Measurements from ENCODE around the gene RAB26.
"Not testable (repeated sequence)": the region's sequence is repeated elsewhere in the genome, so short reads cannot be mapped to it uniquely, and the experiment has no call there.

RAB26 gene

GRCh38 chr16:2126161-2126743 lies 22.2 kb upstream of the RAB26 start:
- no CpG with 5 or more reads among the region's 21 CpGs for WGBS (ENCODE audit: insufficient coverage, insufficient read length)

GRCh38 chr16:2126928-2127556 lies 21.4 kb upstream of the RAB26 start:
- not testable (repeated sequence) for H3K27me3 ChIP-seq (ENCODE audit: control insufficient read depth, insufficient read depth, low read length); H3K9me3 ChIP-seq (ENCODE audit: control insufficient read depth, insufficient read depth, low read length); H3K4me3 ChIP-seq (ENCODE audit: low read length); H3K36me3 ChIP-seq (ENCODE audit: control insufficient read depth, insufficient read depth, low read length); H3K4me1 ChIP-seq (ENCODE audit: control insufficient read depth, insufficient read depth, low read length); DNase-seq (ENCODE audit: low read depth, low spot score); H3K27ac ChIP-seq (ENCODE audit: low read length)
- WGBS (ENCODE audit: insufficient coverage, insufficient read length): no CpG with 5 or more reads among the region's 31 CpGs

More at GRCh38 chr16:2126161-2126743, 22.2 kb upstream of the RAB26 start:
- H3K4me3 ChIP-seq (ENCODE audit: low read length); DNase-seq (ENCODE audit: low read depth, low spot score); H3K4me1 ChIP-seq (ENCODE audit: control insufficient read depth, insufficient read depth, low read length); H3K9me3 ChIP-seq (ENCODE audit: control insufficient read depth, insufficient read depth, low read length); H3K36me3 ChIP-seq (ENCODE audit: control insufficient read depth, insufficient read depth, low read length); H3K27ac ChIP-seq (ENCODE audit: low read length); H3K27me3 ChIP-seq (ENCODE audit: control insufficient read depth, insufficient read depth, low read length): not testable (repeated sequence)

GRCh38 chr16:2127630-2128280 lies 20.7 kb upstream of the RAB26 start:
- H3K9me3 ChIP-seq (ENCODE audit: control insufficient read depth, insufficient read depth, low read length); H3K4me1 ChIP-seq (ENCODE audit: control insufficient read depth, insufficient read depth, low read length); H3K4me3 ChIP-seq (ENCODE audit: low read length); H3K27me3 ChIP-seq (ENCODE audit: control insufficient read depth, insufficient read depth, low read length); H3K36me3 ChIP-seq (ENCODE audit: control insufficient read depth, insufficient read depth, low read length); DNase-seq (ENCODE audit: low read depth, low spot score); H3K27ac ChIP-seq (ENCODE audit: low read length): not testable (repeated sequence)
- WGBS (ENCODE audit: insufficient coverage, insufficient read length): no CpG with 5 or more reads among the region's 3 CpGs

- not testable (repeated sequence) for H3K4me3 ChIP-seq (ENCODE audit: low read length); H3K36me3 ChIP-seq (ENCODE audit: control insufficient read depth, insufficient read depth, low read length); DNase-seq (ENCODE audit: low read depth, low spot score); H3K9me3 ChIP-seq (ENCODE audit: control insufficient read depth, insufficient read depth, low read length); H3K27ac ChIP-seq (ENCODE audit: low read length); H3K27me3 ChIP-seq (ENCODE audit: control insufficient read depth, insufficient read depth, low read length); H3K4me1 ChIP-seq (ENCODE audit: control insufficient read depth, insufficient read depth, low read length)
- WGBS (ENCODE audit: insufficient coverage, insufficient read length): no CpG with 5 or more reads among the region's 11 CpGs
Measured at GRCh38 chr16:2129251-2129650, 19.2 kb upstream of the RAB26 start.

- H3K4me1 ChIP-seq (ENCODE audit: control insufficient read depth, insufficient read depth, low read length); H3K9me3 ChIP-seq (ENCODE audit: control insufficient read depth, insufficient read depth, low read length); H3K27me3 ChIP-seq (ENCODE audit: control insufficient read depth, insufficient read depth, low read length); H3K36me3 ChIP-seq (ENCODE audit: control insufficient read depth, insufficient read depth, low read length); H3K4me3 ChIP-seq (ENCODE audit: low read length); H3K27ac ChIP-seq (ENCODE audit: low read length); DNase-seq (ENCODE audit: low read depth, low spot score): not testable (repeated sequence)
- WGBS (ENCODE audit: insufficient coverage, insufficient read length): no CpG with 5 or more reads among the region's 22 CpGs
Measured at GRCh38 chr16:2129890-2130447, 18.5 kb upstream of the RAB26 start.

- H3K4me1 ChIP-seq (ENCODE audit: control insufficient read depth, insufficient read depth, low read length); H3K9me3 ChIP-seq (ENCODE audit: control insufficient read depth, insufficient read depth, low read length); H3K27ac ChIP-seq (ENCODE audit: low read length); H3K4me3 ChIP-seq (ENCODE audit: low read length); H3K27me3 ChIP-seq (ENCODE audit: control insufficient read depth, insufficient read depth, low read length); H3K36me3 ChIP-seq (ENCODE audit: control insufficient read depth, insufficient read depth, low read length); DNase-seq (ENCODE audit: low read depth, low spot score): not testable (repeated sequence)
- no CpG with 5 or more reads among the region's 12 CpGs for WGBS (ENCODE audit: insufficient coverage, insufficient read length)
Measured at GRCh38 chr16:2133797-2134196, 14.6 kb upstream of the RAB26 start.

- not testable (repeated sequence) for H3K36me3 ChIP-seq (ENCODE audit: control insufficient read depth, insufficient read depth, low read length); H3K27me3 ChIP-seq (ENCODE audit: control insufficient read depth, insufficient read depth, low read length); H3K27ac ChIP-seq (ENCODE audit: low read length); H3K9me3 ChIP-seq (ENCODE audit: control insufficient read depth, insufficient read depth, low read length); DNase-seq (ENCODE audit: low read depth, low spot score); H3K4me1 ChIP-seq (ENCODE audit: control insufficient read depth, insufficient read depth, low read length)
- peak overlapping the region; percentile 57; the same call in 1 of the 2 replicates for H3K4me3 ChIP-seq (ENCODE audit: low read length)
- no CpG with 5 or more reads among the region's 42 CpGs for WGBS (ENCODE audit: insufficient coverage, insufficient read length)
Measured at GRCh38 chr16:2135071-2135470, 13.4 kb upstream of the RAB26 start.

GRCh38 chr16:2135770-2136490 lies 12.5 kb upstream of the RAB26 start, which contains the start of gene PKD1:
Gene PKD1 (minus strand): TSS chr16:2135898. CDS start chr16:2135689, 209 bp downstream.
- H3K9me3 ChIP-seq (ENCODE audit: control insufficient read depth, insufficient read depth, low read length); H3K27ac ChIP-seq (ENCODE audit: low read length); H3K27me3 ChIP-seq (ENCODE audit: control insufficient read depth, insufficient read depth, low read length); DNase-seq (ENCODE audit: low read depth, low spot score); H3K4me1 ChIP-seq (ENCODE audit: control insufficient read depth, insufficient read depth, low read length); H3K36me3 ChIP-seq (ENCODE audit: control insufficient read depth, insufficient read depth, low read length): not testable (repeated sequence)
- peak within 1 kb of the TSS; percentile 57; the same call in 1 of the 2 replicates for H3K4me3 ChIP-seq (ENCODE audit: low read length)
- no CpG with 5 or more reads among the region's 81 CpGs for WGBS (ENCODE audit: insufficient coverage, insufficient read length)

- no peak for DNase-seq (ENCODE audit: low read depth, low spot score)
Measured at GRCh38 chr16:2142942-2143877, 5.2 kb upstream of the RAB26 start.

More at GRCh38 chr16:2142942-2143877, 5.2 kb upstream of the RAB26 start:
- Histone ChIP-seq H3K27me3 (ENCODE audit: control insufficient read depth, insufficient read depth, low read length) (no peaks in the 10 kb centered on the region), H3K9me3 (ENCODE audit: control insufficient read depth, insufficient read depth, low read length) (no peaks in the 10 kb centered on the region), H3K36me3 (ENCODE audit: control insufficient read depth, insufficient read depth, low read length) (no peaks in the 10 kb centered on the region), H3K4me3 (ENCODE audit: low read length) (no peak overlapping the region), H3K4me1 (ENCODE audit: control insufficient read depth, insufficient read depth, low read length) (no peaks in the 10 kb centered on the region; the same call in 1 of the 2 replicates), H3K27ac (ENCODE audit: low read length) (no peak overlapping the region)
- no CpG with 5 or more reads among the region's 31 CpGs for WGBS (ENCODE audit: insufficient coverage, insufficient read length)
